H4 (cell line): ENCODE measurements around the gene PHF23. TPM values are rescaled to one million over a fixed set of nuclear protein-coding genes. Genes with fewer than 3 reads are reported as not detected.
A peak's percentile ranks its signal among the peaks of the same experiment; 100 is the strongest.
"Not testable (repeated sequence)": the region's sequence is repeated elsewhere in the genome, so short reads cannot be mapped to it uniquely, and the experiment has no call there.

Experiments used
- DNase-seq: peaks from one replicate; pipeline ENCODE4 v3.0.0-alpha.2; 2015; ENCODE audit warnings: low spot score
- total RNA-seq: library from RNA; depleted of rRNA; stranded (reverse); fragments of >200 nt; shearing (Covaris generic); gene quantifications from 2 replicates; pipeline ENCODE4 v1.2.3, GENCODE V29; 2014

The PHF23 gene
- total RNA-seq, 1 experiment from 2014 or later: 45.3 TPM

GRCh38 chr17:7258731-7259554, 19.7 kb upstream of the PHF23 start:
- peak; percentile 23 for DNase-seq

DNA sequence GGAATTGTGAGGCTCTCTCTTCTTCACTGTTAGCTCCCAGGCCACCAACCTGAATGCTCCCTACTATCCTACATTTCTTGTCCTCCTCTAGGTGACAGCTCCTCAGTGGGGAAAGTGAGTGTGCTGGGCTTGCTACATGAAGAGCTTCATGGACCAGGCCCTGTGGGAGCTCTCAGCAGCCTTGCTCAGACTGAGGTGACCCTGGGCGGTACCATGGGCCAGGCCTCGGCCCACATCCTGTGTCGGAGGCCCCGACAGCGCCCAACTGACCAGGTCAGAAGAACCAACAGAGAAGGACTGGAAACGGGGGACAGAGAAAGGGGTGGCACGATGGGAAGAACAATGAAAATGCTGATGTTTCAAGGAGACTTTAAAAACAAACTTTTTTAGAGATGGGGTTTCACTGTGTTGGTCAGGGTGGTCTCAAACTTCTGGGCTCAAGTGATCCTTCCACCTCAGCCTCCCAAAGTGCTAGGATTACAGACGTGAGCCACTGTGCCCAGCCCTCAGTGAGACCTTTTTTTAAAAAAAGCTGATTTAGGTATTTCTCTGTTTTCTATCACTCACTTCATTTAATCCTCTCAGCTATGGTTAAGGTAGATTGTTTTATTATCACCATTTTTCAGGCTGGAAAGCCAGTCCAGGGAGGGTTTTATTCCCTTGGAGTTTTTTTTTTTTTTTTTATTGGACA, 17.7 kb upstream of the PHF23 start:
- DNase-seq: no peak

DNA sequence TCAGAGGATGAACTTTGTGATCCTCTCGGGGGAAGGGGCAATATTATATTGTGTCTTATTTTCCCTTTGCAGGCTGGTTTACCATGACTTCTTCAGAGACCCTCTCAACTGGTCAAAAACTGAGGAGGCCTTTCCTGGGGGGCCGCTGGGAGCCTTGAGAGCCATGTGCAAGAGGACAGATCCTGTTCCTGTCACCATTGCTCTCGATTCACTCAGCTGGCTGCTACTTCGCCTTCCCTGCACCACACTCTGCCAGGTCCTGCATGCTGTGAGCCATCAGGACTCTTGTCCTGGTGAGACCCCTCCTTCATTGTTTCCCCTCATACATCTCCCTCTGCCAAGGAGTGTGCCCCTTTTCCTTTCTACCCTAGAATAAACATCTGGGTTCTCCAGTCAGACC, 15.3 kb upstream of the PHF23 start:
- DNase-seq: no peak

DNA sequence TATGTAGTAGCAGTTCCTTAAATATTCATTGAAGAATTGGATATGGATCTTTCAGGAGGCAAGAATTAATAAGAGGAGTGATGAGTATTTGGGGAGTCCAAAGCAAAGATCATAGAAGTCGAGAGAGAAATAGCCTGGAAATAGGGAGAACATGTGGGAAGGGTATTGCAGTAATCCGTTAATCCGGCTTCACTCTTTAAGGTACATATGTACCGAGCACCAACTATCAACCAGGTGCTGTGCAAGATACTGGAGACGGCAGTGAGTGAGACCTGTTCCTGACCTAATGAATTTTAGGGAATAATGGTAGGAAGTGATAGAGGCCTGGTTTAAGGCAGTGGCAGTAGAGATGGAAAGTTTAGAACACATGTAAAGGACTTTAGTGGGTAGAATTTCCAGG, 13.8 kb upstream of the PHF23 start:
- no peak for DNase-seq

DNA sequence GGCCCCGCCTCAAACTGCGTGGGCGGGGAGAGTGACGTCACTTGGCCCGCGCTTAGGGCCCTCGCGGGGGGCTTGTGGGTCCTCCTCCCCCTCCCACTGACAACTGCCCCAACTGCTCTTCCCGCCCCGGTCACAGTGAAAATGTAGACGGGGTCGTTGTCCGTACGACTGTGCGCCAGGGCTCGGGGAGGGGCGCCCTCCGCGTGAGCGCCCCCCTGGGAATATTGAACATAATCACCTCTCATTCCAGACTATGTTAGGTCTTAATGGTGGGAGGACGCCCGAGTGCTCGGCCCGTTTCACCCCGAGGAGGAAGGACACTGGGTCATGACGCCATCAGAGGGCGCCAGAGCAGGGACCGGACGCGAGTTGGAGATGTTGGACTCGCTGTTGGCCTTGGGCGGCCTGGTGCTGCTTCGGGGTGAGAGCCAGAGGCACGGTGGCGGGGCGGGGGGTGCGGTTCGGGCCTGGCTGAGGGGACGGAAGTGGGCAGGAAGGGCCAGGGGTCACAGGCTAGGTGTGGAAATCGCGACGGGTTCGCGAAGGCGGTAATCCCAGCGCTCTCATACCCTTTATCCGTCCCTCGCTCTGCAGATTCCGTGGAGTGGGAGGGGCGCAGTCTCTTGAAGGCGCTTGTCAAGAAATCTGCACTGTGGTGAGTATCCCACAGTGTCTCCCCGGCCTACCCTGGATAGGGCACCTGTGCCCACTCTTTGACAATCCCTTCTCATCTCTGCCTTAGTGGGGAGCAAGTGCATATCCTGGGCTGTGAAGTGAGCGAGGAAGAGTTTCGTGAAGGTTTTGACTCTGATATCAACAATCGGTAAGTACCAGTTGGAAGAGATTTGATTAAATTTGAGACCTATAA, 13.2 kb upstream of the PHF23 start, which contains the start of gene ELP5:
Gene ELP5 (plus strand): TSS at position 40 of the 868 bp plus-strand sequence. CDS start 336 bp downstream, at position 376.
- peak; percentile 88 for DNase-seq

GRCh38 chr17:7251661-7252175, 12.5 kb upstream of the PHF23 start, which contains the start of gene CTDNEP1:
Gene CTDNEP1, minus strand, starts transcription at chr17:7251734. Its CDS starts 438 bp downstream, at chr17:7251296.
- DNase-seq: peak; percentile 98

GRCh38 chr17:7250695-7251627, 11.7 kb upstream of the PHF23 start:
- DNase-seq: no peak

GRCh38 chr17:7249830-7250229, 10.6 kb upstream of the PHF23 start:
- DNase-seq: no peak

- DNase-seq: no peak
These were observed 10.0 kb upstream of the PHF23 start for GRCh38 chr17:7249214-7249613.

DNA sequence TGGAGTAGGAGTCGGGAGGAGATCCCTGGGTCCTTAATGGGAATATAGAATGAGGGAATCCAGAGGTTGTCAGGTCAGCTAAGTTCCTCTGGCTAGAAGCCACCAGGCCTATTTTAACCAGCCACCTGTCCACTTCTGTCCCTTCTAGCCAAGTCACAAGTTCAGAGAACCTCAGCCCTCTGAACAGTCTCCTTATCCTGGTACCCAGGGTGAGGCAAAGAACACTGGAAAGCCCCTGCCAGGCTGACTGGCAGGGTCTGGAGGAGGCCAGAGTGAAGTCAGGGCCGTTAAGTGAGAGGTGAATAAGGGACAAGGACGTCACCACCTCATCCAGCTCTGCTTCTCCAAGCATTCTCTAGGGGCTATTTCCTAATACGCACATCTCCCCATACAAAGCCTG, 9.5 kb upstream of the PHF23 start:
- DNase-seq: no peak

GRCh38 chr17:7246779-7247178, 7.5 kb upstream of the PHF23 start:
- DNase-seq: no peak

GRCh38 chr17:7243838-7244237, 4.6 kb upstream of the PHF23 start:
- DNase-seq: not testable (repeated sequence)

- DNase-seq: no peak
These were observed 4.1 kb upstream of the PHF23 start for GRCh38 chr17:7243453-7243729.

GRCh38 chr17:7242717-7243452, 3.6 kb upstream of the PHF23 start:
- peak; percentile 85 for DNase-seq

DNA sequence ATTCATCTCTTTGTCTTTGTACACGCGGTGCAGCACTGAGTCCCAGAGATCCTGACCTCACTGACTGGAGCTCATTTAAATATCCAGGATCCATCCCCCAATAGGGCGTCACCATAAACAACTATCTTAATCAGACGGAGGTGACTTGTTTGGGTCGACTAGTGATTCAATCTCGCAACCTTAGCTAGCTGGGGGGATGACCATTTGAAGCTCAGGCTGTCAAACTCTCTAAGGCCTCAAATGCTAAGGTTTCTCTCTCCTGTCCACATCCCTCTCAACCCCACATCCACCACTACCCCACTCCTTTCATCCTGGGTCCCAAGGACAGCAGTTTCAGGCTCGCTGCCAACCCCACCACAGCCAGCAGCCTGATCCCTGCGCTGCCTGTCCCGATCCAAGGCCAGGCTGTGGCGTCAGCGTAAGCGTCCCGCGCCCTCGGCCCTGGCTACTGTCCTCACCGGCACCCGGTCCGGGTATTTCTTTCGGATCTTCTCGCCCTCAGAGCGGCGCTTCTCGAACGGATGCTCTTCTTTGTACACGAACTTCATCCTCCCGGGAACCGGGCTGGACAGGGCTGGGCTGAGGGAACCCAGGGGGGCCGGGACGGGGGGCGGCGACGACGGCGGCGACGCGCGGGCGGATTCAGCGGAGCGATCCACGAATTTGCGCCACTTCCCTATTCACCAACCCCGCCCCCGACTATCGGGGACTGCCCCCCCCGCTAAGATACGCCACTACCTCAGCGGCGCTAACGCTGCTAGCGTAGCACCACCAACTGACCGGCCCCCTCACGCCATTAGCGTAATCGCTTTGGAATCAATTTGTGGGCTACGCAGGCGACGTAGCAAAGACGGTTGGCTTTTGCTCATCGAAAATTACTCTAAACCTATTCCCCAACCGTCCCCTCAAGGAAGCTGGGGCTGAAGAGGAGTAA, 2.8 kb upstream of the PHF23 start, which contains the start of gene GABARAP:
Gene GABARAP (minus strand): TSS at position 667 of the 934 bp plus-strand sequence. CDS start 119 bp downstream, at position 548.
- DNase-seq: peak; percentile 82

DNA sequence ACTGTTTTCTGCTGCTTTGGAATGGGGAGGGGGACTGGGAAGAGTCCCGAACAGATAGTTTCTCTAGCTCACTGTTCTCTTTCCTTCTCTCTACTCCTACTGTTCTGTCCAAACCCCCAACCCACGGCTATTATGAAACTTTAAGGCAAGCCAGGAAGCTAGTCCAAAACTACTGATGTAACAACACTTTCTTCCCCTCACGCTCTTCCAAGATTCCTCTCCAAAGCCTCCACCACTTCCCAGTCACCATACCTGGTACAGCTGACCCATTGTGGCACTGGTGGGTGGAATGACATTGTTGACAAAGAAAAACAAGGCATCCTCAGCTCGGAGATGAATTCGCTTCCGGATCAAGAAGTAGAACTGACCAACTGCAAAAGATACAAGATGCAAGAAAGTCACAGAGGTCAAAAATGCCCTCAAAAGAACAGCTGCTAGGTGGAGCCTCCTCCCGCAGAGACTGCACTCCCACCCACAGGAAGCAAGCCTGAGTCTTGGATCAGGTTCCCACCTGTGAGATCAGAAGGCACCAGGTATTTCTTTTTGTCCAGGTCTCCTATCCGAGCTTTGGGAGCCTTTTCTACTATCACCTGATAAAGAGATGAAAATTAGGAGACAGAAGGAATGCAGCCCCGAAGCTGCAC, 2.0 kb upstream of the PHF23 start:
- no peak for DNase-seq

DNA sequence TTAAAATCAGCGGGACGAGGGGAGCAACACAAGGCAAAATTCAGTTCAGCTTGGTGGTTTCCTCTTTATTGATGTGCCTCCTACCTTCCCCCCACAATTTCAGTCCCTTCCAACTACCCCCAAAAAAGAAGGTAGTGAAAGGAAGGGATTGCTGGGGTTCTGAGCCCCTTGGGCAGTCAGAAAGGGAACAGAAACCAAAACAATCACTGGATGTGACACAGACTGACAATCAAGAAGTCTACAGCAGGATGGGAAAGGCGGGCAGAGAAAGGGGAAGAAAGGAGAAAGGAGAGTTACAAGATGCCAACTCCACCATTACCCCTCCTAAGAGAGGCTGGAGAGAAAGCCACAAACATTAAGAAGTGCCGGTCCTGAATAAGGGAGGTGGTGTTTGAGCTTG, 1.1 kb upstream of the PHF23 start:
- no peak for DNase-seq

GRCh38 chr17:7238420-7239090, 702 bp downstream of the PHF23 start:
- DNase-seq: no peak
